GM21717 (cell line): ENCODE results near the gene PTAR1.
A peak's percentile ranks its signal among the peaks of the same experiment; 100 is the strongest.
"Not testable (repeated sequence)": the region's sequence is repeated elsewhere in the genome, so short reads cannot be mapped to it uniquely, and the experiment has no call there.

Experiments used
- ATAC-seq: cut with Tn5 transposase; IDR thresholded peaks from one replicate; pipeline ENCODE4 v1.9.1; 2021; ENCODE audit warnings: mild to moderate bottlenecking, moderate library complexity; ENCODE audit not compliant: unreplicated experiment

PTAR1 gene

GRCh38 chr9:69759421-69760277, at the start of gene PTAR1:
Gene PTAR1, minus strand, starts transcription at chr9:69760011. Its CDS starts 73 bp downstream, at chr9:69759938.
- peak; percentile 90 for ATAC-seq

GRCh38 chr9:69809304-69809863, 49.6 kb upstream of the PTAR1 start:
- no peak for ATAC-seq

- ATAC-seq, result no peak
Observed at GRCh38 chr9:69806627-69807026, 46.8 kb upstream of the PTAR1 start.

- ATAC-seq, result no peak
Observed at GRCh38 chr9:69805962-69806515, 46.2 kb upstream of the PTAR1 start.

- no peak for ATAC-seq
Observed at GRCh38 chr9:69801989-69802388, 42.2 kb upstream of the PTAR1 start.

- not testable (repeated sequence) for ATAC-seq
Observed at GRCh38 chr9:69800027-69800426, 40.2 kb upstream of the PTAR1 start.

- ATAC-seq, result not testable (repeated sequence)
Observed at GRCh38 chr9:69799521-69799920, 39.7 kb upstream of the PTAR1 start.

- no peak for ATAC-seq
Observed at GRCh38 chr9:69798744-69799143, 38.9 kb upstream of the PTAR1 start.

- ATAC-seq, result no peak
Observed at GRCh38 chr9:69797675-69798074, 37.9 kb upstream of the PTAR1 start.

- ATAC-seq, result no peak
Observed at GRCh38 chr9:69794356-69794755, 34.5 kb upstream of the PTAR1 start.

- ATAC-seq, result no peak
Observed at GRCh38 chr9:69785757-69786156, 25.9 kb upstream of the PTAR1 start.

GRCh38 chr9:69773258-69773657, 13.4 kb upstream of the PTAR1 start:
- ATAC-seq, result no peak

GRCh38 chr9:69771775-69772418, 12.1 kb upstream of the PTAR1 start:
- ATAC-seq, result no peak

GRCh38 chr9:69768716-69769115, 8.9 kb upstream of the PTAR1 start:
- ATAC-seq, result no peak

- ATAC-seq, result no peak
Observed at GRCh38 chr9:69768101-69768500, 8.3 kb upstream of the PTAR1 start.

GRCh38 chr9:69763862-69764261, 4.1 kb upstream of the PTAR1 start:
- not testable (repeated sequence) for ATAC-seq

GRCh38 chr9:69762527-69762926, 2.7 kb upstream of the PTAR1 start:
- no peak for ATAC-seq

- ATAC-seq, result no peak
Observed at GRCh38 chr9:69760278-69760610, 433 bp upstream of the PTAR1 start.

GRCh38 chr9:69759021-69759420, 790 bp downstream of the PTAR1 start:
- no peak for ATAC-seq

- ATAC-seq, result no peak
Observed at GRCh38 chr9:69757996-69758675, 1.7 kb downstream of the PTAR1 start.

GRCh38 chr9:69755205-69755604, 4.6 kb downstream of the PTAR1 start:
- ATAC-seq, result no peak
